ENCODE measurements around the gene PDE6G. TPM values are rescaled to one million over a fixed set of nuclear protein-coding genes. Genes with fewer than 3 reads are reported as not detected.

Gene PDE6G
- total and polyA plus RNA-seq, 2 of the 13 experiments (the other 11 are each of a cell fraction or from before 2014, with no cell fraction given) = 1.4 to 6.7 TPM

- TF ChIP-seq ZBTB43 (CRISPR knock-in tag; conservative IDR thresholded peaks at IDR 0.05) (peak; percentile 72), MTF1 (CRISPR knock-in tag; IDR thresholded peaks at IDR 0.05) (peak; percentile 83), ZNF431 (CRISPR knock-in tag; IDR thresholded peaks at IDR 0.05; ENCODE audit: borderline replicate concordance, low read depth) (peak; percentile 84), ZNF781 (CRISPR knock-in tag; IDR thresholded peaks at IDR 0.05; ENCODE audit: borderline replicate concordance, not compliant biosample characterization) (peak; percentile 78), PRPF4 (IDR thresholded peaks at IDR 0.05; ENCODE audit: low read depth, low read length, poor library complexity, severe bottlenecking) (no peak), NAIF1 (CRISPR knock-in tag; IDR thresholded peaks at IDR 0.05; ENCODE audit: borderline replicate concordance) (0 out of 2 replicates have a peak, but pooled peaks have one; percentile 67), MTERF4 (CRISPR knock-in tag; IDR thresholded peaks at IDR 0.05) (peak; percentile 96), ZNF264 (CRISPR knock-in tag; IDR thresholded peaks at IDR 0.05) (peak; percentile 87), ZNF569 (CRISPR knock-in tag; IDR thresholded peaks at IDR 0.05; ENCODE audit: borderline replicate concordance) (no peak), TBX3 (IDR thresholded peaks at IDR 0.05; ENCODE audit: borderline replicate concordance) (no peak), MTA3 (CRISPR knock-in tag; IDR thresholded peaks at IDR 0.05) (no peak), HMGA1 (CRISPR knock-in tag; conservative IDR thresholded peaks at IDR 0.05) (no peak), ZNF615 (CRISPR knock-in tag; IDR thresholded peaks at IDR 0.05; ENCODE audit: borderline replicate concordance) (peak; percentile 87; the same call in 1 of the 2 replicates), ZFP62 (CRISPR knock-in tag; IDR thresholded peaks at IDR 0.05) (peak; percentile 70; the same call in 1 of the 2 replicates), ZNF354B (CRISPR knock-in tag; IDR thresholded peaks at IDR 0.05) (peak; percentile 52; the same call in 1 of the 2 replicates), ZNF180 (CRISPR knock-in tag; IDR thresholded peaks at IDR 0.05; ENCODE audit: borderline replicate concordance, low read depth) (0 out of 2 replicates have a peak, but pooled peaks have one; percentile 19), KLF13 (CRISPR knock-in tag; IDR thresholded peaks at IDR 0.05) (no peak), PAF1 (CRISPR knock-in tag; IDR thresholded peaks at IDR 0.05) (no peak), ZNF20 (CRISPR knock-in tag; IDR thresholded peaks at IDR 0.05) (peak; percentile 67; the same call in 1 of the 2 replicates), ZNF766 (CRISPR knock-in tag; IDR thresholded peaks at IDR 0.05; ENCODE audit: borderline replicate concordance) (peak; percentile 52; the same call in 1 of the 2 replicates), ZFP82 (CRISPR knock-in tag; IDR thresholded peaks at IDR 0.05; ENCODE audit: borderline replicate concordance) (peak; percentile 98), CSRNP1 (CRISPR knock-in tag; IDR thresholded peaks at IDR 0.05) (peak; percentile 88), SOX5 (CRISPR knock-in tag; IDR thresholded peaks at IDR 0.05; ENCODE audit: borderline replicate concordance) (peak; percentile 58), ZNF546 (CRISPR knock-in tag; conservative IDR thresholded peaks at IDR 0.05) (peak; percentile 91), HDAC1 (CRISPR knock-in tag; IDR thresholded peaks at IDR 0.05) (peak; percentile 99), FOXA1 (IDR thresholded peaks at IDR 0.05) (no peak), FOXA1 (CRISPR knock-in tag; IDR thresholded peaks at IDR 0.05) (peak; percentile 67), ZSCAN22 (CRISPR knock-in tag; IDR thresholded peaks at IDR 0.05) (peak; percentile 46; the same call in 1 of the 2 replicates)
These were observed 46.8 kb upstream of the PDE6G start, which contains the start of gene MRPL12 (continued) for GRCh38 chr17:81702934-81703746.
